ENCODE measurements around the gene IL22RA1.

The IL22RA1 gene

DNA sequence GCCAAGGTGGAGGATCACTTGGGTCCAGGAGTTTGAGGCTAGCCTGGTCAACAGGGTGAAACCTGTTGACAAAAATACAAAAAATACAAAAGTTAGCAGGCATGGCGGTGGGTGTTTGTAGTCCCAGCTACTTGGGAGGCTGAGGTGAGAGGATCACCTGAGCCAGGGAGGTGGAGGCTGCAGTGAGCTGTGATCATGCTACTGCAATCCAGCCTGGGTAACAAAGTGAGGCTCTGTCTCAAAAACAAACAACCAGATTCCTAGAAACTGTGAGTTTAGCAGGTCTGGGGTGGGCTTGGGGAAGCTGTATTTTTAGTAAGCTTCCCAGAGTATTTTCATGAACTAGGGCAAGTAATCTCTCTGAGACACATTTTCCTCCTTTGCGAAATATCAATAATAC lies 25.8 kb downstream of the IL22RA1 start:
- TF ChIP-seq, protein P1, sequence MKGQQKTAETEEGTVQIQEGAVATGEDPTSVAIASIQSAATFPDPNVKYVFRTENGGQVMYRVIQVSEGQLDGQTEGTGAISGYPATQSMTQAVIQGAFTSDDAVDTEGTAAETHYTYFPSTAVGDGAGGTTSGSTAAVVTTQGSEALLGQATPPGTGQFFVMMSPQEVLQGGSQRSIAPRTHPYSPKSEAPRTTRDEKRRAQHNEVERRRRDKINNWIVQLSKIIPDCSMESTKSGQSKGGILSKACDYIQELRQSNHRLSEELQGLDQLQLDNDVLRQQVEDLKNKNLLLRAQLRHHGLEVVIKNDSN (IDR thresholded peaks at IDR 0.05): no peak
- TF ChIP-seq CREB1 (IDR thresholded peaks at IDR 0.05; ENCODE audit: low read depth): no peak
- TF ChIP-seq, protein P2, sequence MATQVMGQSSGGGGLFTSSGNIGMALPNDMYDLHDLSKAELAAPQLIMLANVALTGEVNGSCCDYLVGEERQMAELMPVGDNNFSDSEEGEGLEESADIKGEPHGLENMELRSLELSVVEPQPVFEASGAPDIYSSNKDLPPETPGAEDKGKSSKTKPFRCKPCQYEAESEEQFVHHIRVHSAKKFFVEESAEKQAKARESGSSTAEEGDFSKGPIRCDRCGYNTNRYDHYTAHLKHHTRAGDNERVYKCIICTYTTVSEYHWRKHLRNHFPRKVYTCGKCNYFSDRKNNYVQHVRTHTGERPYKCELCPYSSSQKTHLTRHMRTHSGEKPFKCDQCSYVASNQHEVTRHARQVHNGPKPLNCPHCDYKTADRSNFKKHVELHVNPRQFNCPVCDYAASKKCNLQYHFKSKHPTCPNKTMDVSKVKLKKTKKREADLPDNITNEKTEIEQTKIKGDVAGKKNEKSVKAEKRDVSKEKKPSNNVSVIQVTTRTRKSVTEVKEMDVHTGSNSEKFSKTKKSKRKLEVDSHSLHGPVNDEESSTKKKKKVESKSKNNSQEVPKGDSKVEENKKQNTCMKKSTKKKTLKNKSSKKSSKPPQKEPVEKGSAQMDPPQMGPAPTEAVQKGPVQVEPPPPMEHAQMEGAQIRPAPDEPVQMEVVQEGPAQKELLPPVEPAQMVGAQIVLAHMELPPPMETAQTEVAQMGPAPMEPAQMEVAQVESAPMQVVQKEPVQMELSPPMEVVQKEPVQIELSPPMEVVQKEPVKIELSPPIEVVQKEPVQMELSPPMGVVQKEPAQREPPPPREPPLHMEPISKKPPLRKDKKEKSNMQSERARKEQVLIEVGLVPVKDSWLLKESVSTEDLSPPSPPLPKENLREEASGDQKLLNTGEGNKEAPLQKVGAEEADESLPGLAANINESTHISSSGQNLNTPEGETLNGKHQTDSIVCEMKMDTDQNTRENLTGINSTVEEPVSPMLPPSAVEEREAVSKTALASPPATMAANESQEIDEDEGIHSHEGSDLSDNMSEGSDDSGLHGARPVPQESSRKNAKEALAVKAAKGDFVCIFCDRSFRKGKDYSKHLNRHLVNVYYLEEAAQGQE (IDR thresholded peaks at IDR 0.05; ENCODE audit: low read depth): no peak
- TF ChIP-seq, protein P3, sequence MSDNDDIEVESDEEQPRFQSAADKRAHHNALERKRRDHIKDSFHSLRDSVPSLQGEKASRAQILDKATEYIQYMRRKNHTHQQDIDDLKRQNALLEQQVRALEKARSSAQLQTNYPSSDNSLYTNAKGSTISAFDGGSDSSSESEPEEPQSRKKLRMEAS (IDR thresholded peaks at IDR 0.05): no peak
- TF ChIP-seq NFIC (IDR thresholded peaks at IDR 0.05): no peak
- TF ChIP-seq YY1 (IDR thresholded peaks at IDR 0.05; ENCODE audit: low read depth): no peak
- no peak for TF ChIP-seq TEAD4 (IDR thresholded peaks at IDR 0.05)
- TF ChIP-seq EP300 (IDR thresholded peaks at IDR 0.05; ENCODE audit: borderline replicate concordance): no peak
- TF ChIP-seq TCF12 (IDR thresholded peaks at IDR 0.05; ENCODE audit: low read depth): no peak
- no peak for TF ChIP-seq TAF1 (IDR thresholded peaks at IDR 0.05; ENCODE audit: low read depth)
- no peak for TF ChIP-seq RAD21 (IDR thresholded peaks at IDR 0.05; ENCODE audit: low read depth)
- TF ChIP-seq FOXM1 (IDR thresholded peaks at IDR 0.05; ENCODE audit: borderline replicate concordance, low read depth): no peak
- TF ChIP-seq EGR1 (IDR thresholded peaks at IDR 0.05): no peak
- no peak for TF ChIP-seq CEBPB (IDR thresholded peaks at IDR 0.05)
- TF ChIP-seq ZBTB7A (IDR thresholded peaks at IDR 0.05; ENCODE audit: low read depth): no peak

DNA sequence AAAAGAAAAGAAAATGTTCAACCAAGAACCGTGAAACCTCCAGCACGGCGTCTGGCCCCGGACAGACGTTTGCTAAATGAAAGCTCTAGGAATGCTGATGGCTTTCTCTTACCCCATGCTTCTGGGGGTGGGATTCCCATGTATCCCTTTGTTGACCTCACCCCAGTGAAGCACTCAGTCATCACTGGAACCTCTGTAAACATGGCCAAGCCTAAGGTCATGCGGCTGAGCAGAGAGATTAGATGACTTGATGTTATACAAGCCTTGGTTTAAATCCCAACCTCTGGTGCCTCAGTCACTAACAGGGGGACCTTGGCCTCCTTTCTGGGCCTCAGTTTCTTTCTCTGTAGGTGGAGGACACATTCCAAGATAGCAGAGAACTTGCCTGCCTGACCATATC lies 28.2 kb downstream of the IL22RA1 start:
- TF ChIP-seq YY1 (IDR thresholded peaks at IDR 0.05; ENCODE audit: low read depth) (no peak), CEBPB (IDR thresholded peaks at IDR 0.05) (no peak), EP300 (IDR thresholded peaks at IDR 0.05; ENCODE audit: borderline replicate concordance) (no peak), EGR1 (IDR thresholded peaks at IDR 0.05) (no peak), FOXM1 (IDR thresholded peaks at IDR 0.05; ENCODE audit: borderline replicate concordance, low read depth) (no peak), RAD21 (IDR thresholded peaks at IDR 0.05; ENCODE audit: low read depth) (no peak), NFIC (IDR thresholded peaks at IDR 0.05) (no peak), TAF1 (IDR thresholded peaks at IDR 0.05; ENCODE audit: low read depth) (no peak), ZBTB7A (IDR thresholded peaks at IDR 0.05; ENCODE audit: low read depth) (no peak), TEAD4 (IDR thresholded peaks at IDR 0.05) (no peak), CREB1 (IDR thresholded peaks at IDR 0.05; ENCODE audit: low read depth) (no peak), TCF12 (IDR thresholded peaks at IDR 0.05; ENCODE audit: low read depth) (no peak)
- TF ChIP-seq, protein P3 (IDR thresholded peaks at IDR 0.05): no peak
- TF ChIP-seq, protein P2 (IDR thresholded peaks at IDR 0.05; ENCODE audit: low read depth): no peak
- TF ChIP-seq, protein P1 (IDR thresholded peaks at IDR 0.05): no peak

DNA sequence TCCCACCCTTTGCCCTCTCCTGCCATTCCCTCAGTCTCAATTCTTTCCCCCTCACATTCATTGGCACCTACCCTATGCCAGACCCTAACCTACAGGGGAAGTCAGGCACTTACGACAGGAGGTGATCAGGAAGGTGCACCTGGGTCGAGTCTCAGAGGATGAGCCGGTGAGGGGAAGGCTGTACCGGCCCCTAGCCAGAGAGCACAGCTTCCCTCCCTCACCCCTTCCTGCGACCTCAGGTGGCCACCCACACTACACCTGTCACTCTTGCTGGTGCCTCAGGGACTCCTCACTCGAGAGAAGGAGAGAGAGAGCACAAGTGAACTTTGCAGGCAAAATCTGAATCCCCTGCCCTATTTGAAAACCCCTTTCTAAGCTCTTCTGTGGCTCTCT lies 29.3 kb downstream of the IL22RA1 start:
- TF ChIP-seq, protein P3 (IDR thresholded peaks at IDR 0.05): no peak
- TF ChIP-seq EP300 (IDR thresholded peaks at IDR 0.05; ENCODE audit: borderline replicate concordance) (no peak), NFIC (IDR thresholded peaks at IDR 0.05) (no peak), TEAD4 (IDR thresholded peaks at IDR 0.05) (no peak)

DNA sequence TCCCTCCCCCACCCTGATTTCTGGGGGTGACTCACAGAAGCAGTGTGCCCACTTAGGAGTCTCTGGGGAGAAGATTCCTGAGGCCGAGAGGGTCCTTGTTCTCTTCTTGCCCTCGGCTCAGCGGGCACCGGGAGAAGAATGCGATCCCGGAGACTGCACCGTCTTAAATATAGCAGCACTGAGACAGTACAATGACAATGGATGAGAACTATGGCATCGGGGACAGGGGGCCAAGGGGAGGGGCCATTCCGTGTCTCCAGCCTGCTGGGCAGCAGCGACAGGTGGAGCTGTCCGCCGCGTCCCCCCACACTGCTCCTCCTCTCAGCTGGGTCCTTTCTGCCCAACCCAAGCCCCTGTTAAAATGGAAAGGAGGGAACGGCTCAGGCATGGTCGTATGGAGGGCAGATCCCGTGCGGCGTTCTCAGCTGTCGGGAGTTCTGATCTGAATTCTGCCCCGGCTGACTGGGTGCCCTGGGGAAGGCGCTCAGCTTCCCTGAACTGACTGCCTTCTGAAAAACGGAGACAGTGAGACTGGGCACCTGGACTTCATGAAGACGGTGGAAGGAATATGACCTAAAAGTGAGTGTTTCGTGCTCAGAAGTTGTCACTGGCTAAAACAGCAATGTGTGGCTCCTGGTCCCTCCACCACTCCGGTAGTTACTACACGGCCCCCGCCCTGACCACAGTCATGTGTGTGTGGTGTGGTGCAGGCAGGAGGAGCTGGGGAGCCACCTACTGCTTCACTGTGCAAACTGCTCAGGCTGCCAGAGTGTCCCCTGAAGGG lies 30.8 kb downstream of the IL22RA1 start, which contains the start of gene MYOM3:
Gene MYOM3, minus strand, starts transcription at position 140 of the 784 bp plus-strand sequence. CDS start 3,499 bp downstream, outside the sequence.
- TF ChIP-seq RAD21 (IDR thresholded peaks at IDR 0.05; ENCODE audit: low read depth) (peak; percentile 69), EGR1 (IDR thresholded peaks at IDR 0.05) (no peak)

DNA sequence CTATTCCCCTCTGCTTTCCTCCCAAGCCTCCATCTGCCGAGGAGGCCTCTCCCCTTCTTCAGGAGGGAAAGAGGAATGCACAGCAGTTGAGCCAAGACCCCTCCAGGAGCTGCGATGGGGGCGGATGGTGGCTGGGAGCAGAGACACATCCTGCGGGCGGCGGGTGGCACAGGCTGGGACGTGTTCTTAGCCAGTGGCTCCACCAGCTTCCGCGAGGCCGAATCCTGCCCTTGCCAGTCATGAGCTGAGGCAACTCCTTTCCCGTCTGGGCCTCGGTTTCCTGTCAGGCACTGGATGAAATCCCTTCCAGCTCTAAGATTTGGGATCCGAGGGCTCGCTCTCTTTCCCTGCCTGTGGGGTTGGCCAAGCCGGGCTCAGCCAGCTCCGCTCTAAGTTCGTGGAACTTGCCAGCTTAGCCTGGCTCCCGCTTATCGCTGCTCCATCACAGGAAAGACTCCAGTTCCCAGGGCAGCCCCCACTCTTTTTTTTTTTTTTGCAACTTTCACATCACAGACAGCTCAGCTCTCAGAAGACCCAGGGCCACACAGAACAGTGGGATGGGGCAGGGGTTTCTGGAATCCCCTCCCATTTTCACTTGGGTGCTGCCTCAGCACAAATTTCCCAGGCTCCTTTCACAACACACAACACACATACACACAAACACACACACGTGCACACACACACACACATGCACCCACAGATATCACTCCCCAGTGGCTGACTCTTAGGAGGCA lies 31.5 kb downstream of the IL22RA1 start:
- TF ChIP-seq TAF1 (IDR thresholded peaks at IDR 0.05; ENCODE audit: low read depth): no peak

Measured in Ishikawa (cell line).